Activated CD8-positive, alpha-beta memory T cell treated with anti-CD3 and anti-CD28 coated beads for 4 hours (primary cell): ENCODE data around the gene DDX52.
"Not testable (repeated sequence)": the region's sequence is repeated elsewhere in the genome, so short reads cannot be mapped to it uniquely, and the experiment has no call there.

Experiments
- DNase-seq, 2 donors: peaks; one replicate each; pipeline ENCODE4 v3.0.0-alpha.2; 2020; ENCODE audit warnings: low read depth in 2 of 2

DDX52 gene

DNA sequence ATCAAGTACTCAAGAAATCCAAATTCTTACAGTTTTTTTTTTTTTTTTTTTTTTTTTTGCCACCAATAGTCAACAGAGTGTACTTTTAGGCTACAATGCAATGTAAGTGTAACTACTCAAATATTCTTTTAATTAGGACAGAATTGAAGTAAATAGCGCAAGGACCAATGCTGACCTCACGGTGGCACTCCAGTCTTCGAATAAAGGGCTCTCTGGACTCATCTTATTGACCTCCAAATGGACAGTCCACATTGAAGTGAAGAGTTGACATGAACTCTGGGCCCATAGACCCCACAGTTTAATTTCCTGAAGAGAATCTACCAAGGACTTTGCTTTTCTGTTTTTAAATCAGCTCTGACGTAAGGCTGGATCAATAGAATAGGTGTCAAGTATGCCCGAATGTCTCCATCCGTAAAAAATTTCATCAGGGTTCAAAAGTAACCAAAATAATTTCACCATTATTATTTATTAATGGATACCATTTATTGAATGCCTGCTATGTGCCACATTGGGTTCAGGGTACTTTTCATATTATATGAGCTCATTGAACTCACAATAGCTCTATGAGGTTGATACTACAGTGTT, 7.3 kb upstream of the DDX52 start:
- DNase-seq = no peak

DNA sequence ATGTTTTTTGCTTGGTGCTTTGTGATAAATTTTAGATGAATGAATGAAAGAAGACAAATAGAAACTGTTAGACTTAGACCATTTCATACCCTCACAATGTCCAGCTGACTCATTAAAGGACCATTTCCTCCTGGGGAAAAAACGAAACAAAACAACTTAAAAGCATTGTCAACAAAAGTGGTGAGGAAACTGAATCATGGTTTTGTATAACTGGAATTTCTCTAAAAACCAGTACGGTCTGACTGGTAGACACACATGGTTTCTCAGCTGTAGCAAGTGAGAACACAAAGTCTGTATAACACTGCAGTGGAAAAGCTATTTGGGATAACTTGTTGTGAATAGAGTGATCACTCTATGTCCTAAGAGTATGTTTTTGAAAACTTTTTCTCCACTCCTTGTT, 5.3 kb upstream of the DDX52 start:
- no peak for DNase-seq

DNA sequence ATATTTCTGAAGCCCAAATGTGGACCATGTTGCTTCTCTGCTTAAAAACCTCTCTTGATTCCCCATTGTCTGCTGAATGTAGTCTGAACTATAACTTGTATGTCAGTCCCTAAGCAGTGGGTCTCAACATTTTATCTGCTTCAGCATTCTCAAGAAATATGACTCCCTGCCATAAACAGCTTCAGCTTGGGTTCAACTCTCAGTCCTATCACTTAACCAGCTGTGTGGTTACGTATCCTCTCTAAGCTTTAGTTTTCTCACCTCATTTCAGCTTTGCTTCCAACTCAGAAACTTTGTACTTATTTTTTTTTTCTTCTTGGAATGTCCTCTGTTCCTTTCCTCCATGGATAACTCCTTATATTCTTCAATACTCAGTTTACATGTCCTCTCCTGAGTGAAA, 4.6 kb upstream of the DDX52 start:
- no peak for DNase-seq

DNA sequence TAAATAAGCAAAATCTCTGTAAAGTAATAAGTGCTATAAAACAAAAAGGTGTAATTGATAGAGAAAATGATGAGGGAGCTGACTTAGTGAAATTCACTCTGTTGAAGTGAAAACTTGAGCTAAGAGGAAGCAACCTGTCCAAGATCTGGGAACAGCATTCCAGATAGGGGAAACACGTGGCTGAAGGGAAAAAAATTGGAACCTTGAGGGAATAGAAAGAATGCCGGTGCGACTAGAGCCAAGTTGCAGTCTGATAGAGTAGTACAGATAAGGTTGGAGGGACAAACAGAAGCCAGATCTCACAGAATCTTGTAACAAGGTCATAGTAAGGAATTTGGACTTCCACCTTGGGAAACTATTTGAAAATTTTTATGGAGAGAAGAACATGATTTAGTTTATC, 623 bp upstream of the DDX52 start:
- DNase-seq = no peak

DNA sequence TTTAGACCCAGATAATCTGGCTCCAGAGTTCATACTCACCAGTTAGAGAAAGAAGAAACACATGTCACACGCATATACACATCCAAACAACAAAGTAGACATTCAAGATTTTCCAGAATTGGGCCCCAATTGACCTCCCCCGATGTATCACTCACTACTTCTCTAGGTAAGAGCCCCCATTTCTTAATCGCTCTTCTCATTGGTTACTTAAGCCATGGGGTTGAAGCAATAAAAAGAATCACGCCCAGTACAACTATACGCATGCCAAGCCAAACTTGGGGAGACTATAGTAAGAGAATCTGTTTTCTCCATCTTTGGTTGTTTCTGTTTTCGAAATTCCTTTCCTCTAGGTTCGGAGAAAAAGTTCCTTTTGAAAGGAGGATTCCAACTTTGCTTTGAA, 565 bp downstream of the DDX52 start:
- DNase-seq = no peak

DNA sequence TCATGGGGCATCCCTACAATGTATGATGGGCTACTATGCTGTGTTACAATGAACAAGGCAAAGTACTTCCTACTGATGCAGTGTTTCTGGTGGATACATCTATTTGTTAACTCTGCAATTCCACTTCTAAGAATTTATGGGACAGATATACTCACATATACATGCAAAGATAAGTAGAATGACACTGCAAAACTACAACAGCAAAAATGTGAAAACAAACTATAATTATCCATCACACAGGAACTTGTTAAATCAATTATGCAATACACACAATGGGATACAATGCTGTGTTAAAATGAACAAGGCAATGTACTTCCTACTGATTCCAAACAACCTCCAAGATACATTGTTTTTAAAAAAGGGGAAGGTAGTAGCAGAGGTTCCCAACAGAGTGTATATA, 3.2 kb downstream of the DDX52 start:
- DNase-seq = no peak

DNA sequence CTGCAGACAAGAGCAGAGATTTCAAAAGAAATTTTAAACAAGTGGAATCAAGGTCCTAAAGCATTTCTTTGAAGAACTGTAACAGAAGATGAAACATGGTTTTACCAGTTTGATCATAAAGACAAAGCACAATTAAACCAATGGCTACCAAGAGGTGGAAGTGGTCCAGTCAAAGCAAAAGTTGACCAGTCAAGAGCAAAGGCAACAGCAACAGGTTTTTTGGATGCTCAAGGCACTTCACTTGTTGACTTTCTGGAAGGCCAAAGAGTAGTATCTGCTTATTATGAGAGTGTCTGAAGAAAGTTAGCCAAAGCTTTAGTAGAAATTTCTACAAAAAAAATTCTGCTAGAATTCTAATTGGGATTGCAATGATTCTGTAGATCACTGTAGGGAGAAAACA, 5.3 kb downstream of the DDX52 start:
- DNase-seq = no peak

DNA sequence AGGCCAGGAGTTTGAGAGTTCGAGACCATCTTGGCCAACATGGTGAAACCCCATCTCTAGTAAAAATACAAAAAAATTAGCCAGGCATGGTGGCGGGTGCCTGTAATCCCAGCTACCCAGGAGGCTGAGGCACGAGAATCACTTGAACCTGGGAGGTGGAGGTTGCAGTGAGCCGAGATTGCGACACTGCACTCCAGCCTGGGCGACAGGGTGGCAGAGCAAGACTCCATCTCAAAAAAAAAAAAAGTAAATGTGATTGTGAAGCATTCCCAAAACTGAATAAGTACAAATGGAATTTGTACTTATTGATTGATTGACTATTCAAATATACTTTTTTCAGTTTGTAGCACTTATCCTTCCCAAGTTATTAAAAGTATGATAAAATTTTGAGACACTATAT, 26.8 kb downstream of the DDX52 start:
- DNase-seq = not testable (repeated sequence)

DNA sequence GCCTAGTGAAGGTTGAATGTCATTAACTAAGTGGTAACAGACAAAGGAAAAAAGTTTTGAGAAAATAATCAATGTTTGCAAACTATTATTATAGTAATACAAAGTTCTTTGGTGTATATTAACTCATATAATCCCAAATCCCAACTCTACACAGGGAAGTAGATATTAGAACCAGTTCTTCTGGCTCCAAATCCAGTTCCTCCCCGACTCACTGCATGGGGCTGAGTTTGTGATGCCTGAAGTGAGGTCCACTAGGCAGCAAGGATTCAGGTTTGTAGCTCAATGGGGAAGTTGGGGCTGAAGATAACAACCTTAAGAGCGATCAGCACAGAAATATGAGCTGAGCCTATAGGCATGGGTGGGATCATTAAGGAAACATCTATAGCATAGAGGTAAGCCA, 28.4 kb downstream of the DDX52 start:
- no peak for DNase-seq

DNA sequence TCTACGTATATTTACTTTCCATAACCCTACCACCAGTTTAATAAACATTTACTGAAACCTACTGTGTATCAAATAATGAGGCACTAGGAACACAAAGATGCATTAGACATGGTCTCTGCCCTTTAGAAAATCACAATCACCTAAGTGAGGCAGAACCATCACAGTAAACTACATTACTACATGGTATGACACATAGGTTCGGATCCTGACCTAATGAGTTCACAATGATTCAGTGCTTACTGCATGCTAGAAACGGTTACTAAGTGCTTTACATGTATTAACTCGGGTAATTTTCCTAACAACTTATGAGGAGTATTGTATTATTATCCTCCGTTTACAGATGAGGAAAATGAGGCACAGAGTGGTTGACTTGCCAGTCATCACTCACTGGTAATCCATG, 28.9 kb downstream of the DDX52 start:
- no peak for DNase-seq

DNA sequence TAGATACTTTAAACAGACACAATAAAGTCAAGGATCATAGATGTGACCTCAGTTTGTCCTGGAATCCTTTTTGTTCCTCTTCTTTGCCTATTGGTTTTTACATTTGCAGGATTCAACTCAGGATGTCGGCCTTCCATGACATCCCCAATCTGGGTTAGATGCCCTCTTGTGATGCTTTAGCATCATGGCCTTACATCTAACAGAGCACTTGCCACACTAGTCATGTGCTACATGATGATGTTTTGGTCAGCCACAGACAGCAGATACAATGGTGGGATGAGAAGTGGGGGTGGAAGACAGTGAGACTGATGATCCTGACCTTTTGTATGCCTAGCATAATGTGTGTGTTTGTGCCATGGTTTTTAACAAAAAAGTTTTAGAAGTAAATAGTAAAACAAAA, 32.3 kb downstream of the DDX52 start:
- DNase-seq = no peak

DNA sequence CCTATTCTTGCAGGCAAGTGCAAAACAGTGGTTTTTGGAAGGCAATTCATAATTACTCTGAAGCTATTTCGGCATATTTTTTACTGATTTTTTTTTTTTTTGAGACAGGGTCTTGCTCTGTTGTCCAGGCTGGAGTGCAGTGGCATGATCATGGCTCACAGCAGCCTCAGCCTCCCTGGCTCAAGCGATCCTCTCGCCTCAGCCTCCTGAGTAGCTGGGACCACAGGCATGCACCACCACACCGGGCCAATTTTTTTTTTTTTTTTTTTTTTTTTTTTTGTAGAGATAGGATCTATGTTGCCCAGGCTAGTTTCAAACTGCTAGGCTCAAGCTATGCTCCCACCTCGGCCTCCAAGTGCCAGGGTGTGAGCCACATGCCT, 33.2 kb downstream of the DDX52 start:
- DNase-seq = not testable (repeated sequence)

DNA sequence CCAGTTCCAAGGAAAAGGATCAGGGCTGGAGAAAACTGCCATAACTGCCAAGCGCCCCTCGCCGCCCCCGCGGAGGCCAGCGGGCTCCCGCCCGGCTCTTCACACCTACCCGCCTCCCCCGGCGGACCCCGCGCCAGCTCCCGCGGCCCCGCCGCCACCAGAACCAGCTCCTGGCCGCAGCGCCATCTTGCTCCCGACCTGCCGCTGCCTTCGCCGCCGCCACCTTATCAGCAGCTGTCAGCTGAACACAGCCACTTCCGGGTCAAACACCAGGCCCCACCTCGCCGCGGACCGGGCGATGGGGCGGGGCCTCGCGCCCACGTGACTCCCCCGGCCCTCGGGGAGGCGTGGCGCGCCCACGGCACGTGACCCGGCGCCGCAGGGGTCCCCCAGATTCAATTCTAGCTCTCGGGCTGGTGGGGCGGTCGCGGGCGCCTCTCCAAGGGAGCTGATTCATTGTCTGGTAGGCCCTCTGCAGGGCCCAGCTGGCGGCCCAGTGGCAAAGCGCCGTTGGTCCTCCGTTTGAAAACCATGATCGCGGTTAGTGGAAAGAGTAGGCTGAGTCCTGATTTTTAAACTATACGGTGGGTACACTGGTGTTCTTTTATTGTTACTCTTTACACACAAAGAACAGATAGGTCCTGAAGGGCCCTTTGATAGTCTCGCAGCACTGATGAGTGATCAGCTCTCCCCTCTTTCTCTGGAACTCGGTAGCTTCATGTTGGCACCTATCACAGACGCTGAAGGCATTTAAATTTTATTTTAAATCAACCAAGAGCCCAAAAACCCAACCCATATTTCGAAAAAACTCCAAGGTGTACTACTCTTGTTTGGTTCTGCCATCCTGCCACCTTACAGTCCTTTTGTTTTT, 33.8 kb downstream of the DDX52 start, which contains the start of gene SYNRG:
Gene SYNRG, minus strand, starts transcription at position 249 of the 871 bp plus-strand sequence. Its CDS starts 63 bp downstream, at position 186.
- DNase-seq = peak; percentile 86 to 90

DNA sequence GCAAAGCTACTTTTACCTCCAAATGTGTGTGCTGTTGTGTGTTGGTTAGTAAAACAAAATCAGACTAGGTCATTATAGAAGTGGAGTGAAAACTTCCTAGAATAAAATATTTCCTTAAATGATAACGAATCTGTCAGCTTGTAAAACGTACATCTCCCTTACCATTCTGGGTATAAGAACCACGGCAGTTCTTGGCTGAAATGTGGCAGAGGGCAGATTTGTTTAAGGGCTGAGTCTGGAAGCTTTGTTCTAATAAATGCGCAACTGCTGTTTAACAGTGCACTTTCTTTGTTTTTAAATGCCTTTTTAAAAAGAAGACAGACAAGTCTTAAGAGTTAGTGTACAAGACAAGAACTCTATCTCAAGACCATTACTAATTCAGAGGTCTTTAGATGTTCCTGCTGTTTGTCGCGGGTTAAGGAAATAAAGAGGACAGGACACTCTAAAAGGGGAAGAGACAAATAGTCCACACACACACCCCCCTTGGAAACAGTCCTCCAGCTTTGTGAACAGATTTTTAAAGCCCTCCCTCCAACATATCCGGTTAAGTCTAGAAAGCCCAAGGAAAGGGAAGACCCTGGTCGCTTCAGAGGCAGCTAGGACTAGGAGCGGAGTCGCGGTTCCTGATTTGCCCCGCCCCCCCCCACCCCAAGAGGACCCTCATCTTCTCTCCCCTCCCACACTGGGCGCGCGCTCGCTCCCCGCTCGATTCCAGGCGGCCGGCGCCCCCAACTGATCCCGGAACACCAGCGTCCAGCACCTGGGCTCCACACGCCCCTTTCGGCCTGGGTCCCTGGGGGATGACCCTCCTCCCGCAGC, 34.7 kb downstream of the DDX52 start:
- no peak for DNase-seq

DNA sequence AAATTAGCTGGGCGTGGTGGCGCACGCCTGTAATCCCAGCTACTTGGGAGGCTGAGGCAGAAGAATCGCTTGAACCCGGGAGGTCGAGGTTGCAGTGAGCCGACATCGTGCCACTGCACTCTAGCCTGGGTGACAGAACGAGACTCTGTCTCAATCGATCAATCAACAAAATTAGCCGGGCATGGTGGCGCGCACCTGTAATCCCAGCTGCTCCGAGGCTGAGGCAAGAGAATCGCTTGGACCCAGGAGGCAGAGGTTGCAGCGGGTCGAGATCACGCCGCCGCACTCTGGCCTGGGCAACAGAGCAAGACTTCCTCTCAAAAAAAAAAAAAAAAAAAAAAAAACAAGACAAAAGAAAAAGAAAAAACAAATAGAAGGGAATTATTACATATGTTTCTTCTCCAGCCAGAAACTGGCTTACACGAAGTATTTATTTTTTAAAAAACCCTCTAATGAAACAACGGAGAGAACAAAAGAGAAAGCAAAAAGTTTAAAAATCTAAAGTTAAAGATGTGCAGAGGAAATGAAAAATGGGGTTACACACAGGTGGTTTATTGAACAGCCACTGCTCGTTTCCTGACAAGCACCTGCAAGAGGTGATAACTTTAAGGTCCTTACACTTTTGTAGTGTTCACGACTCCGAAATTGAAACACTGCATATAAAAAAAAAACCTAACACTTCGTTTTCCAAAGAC, 35.5 kb downstream of the DDX52 start:
- DNase-seq = no peak

DNA sequence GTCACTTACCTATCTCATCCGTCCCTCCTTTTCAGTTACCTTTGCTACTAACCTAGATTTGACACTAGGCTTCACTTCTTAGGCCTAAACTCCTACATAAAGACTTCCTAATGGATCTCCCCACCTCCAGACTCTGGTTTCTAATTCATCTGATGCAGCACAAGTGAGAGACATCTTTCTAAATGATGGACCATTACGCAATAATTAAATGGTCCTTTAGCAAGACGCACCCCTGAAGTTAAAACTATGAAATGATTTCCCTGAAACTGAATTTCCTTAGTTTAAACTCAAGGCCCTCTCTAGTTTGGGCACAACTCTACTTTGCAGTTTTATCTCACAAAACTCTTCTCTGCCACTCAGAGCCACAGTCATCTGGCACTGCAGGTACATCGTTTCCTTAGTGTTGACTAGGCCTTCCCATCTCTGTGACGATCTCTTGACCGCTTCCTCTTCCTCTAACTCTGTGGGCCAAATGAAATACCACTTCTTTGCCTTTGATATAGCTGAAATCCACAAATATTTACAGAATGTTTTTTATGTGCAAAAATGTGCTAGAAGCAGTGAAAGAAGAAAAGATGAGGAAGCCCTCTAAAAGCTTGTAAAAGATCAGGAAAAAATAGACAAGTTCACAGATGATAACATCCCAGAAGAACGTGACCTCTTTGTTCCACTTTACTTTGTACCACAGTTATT, 37.3 kb downstream of the DDX52 start:
- no peak for DNase-seq

DNA sequence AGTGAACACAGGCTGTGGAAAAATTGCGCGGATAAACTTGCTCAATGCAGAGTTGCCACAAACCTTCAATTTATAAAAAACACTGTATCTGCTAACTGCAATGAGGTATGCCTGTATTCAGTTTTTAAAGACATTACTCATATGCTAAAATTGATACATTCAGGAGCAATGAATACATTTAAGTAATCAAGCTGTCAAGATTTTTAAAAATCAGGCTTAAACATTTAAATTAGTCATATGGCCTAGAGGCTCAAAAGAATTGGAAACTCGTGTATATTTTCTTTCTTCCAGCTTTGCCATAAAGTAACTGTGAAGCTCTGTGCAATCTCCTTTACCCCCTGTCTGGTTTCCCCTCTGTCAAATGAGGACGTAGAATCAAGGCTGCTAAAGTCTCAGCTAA, 38.2 kb downstream of the DDX52 start:
- no peak for DNase-seq

DNA sequence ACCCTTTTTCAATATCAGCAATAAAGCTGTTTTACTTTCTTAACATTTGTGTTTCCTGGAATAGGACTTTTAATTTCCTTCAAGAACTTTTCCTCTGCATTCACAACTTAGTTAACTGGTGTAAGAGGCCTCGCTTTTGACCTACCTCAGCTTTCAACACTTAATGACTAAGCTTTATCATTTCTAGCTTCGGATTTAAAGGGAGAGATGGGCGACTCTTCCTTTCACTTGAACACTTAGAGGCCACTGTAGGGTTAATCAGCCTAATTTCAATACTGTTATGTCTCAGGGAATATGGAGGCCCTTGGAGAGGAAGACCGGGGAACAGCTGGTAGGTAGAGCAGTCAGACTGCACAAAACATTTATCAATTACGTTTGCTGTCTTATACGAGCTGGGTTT, 38.7 kb downstream of the DDX52 start:
- DNase-seq = no peak

DNA sequence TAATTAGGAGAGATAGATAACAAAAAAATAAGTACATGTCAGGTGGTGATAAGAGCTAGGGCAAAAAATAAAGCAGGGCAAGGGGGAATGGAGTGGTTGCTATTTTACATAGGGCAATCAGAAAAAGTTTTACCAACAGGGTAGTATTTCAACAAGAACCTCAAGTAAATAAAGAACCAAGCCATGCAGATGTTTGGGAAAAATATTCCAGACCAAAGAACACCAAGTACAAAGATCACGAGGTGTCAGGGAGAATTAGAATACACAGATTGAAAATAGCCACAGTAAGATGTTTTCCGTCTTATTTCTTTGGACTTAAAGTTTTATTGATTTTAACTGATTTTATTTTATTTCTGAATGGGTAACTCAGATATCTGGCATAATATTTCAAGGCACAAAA, 45.1 kb downstream of the DDX52 start:
- no peak for DNase-seq

DNA sequence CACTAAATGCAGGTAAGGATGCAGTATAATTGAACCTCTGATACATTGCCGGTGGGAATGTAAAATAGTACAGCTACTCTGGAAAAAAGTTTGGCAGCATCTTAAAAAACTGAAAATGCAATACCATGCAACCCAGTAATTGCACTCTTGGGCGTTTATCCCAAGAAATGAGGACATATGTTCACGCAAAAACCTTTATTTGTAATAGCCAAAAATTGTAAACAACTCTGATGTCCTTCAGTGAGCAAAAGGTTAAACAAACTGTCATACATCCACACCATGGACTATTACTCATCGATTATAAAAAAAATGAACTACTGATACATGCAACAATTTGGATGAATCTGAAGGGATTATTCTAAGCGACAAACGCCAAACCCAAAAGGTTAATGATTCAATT, 51.0 kb downstream of the DDX52 start:
- DNase-seq = no peak

DNA sequence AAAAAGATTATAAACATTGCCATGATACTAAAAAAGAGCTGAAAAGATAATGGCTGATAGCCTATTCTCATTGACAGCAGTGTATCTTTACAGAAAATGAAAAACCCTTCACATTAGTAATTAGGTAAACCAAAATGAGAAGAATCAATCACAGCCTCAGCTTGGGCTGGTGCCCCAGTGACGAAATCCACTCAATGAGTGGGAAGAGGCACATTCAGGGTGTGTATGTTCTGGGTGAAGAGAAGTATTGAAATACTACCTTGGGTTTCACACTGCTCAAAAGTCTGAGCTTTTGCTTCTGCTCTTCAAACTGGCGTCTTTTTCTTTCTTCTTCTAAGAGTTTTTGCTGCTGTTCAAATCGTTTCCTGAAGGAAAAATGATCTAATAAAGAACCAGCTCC, 58.2 kb downstream of the DDX52 start:
- DNase-seq = no peak
